Trophoblast cell (in vitro differentiated cells and primary cell): Measurements from ENCODE around the gene PRDX5.
A peak's percentile ranks its signal among the peaks of the same experiment; 100 is the strongest.

ENCODE experiments used
- DNase-seq, 2 donors: peaks; one replicate each; pipeline ENCODE4 v3.0.0-alpha.2; 2016
- H2AFZ ChIP-seq: 2 replicates; pipeline ENCODE4 v1.6.1; 2013; ENCODE audit warnings: low read length, moderate library complexity, mild to moderate bottlenecking; ENCODE audit not compliant: insufficient read depth, poor library complexity
- H2AK5ac ChIP-seq: 2 replicates; pipeline ENCODE4 v1.6.1; 2013; ENCODE audit warnings: mild to moderate bottlenecking, low read length
- H2BK120ac ChIP-seq: 2 replicates; pipeline ENCODE4 v1.6.1; 2013; ENCODE audit warnings: low read length, mild to moderate bottlenecking, moderate library complexity; ENCODE audit not compliant: insufficient read depth, poor library complexity
- H2BK12ac ChIP-seq: 2 replicates; pipeline ENCODE4 v1.6.1; 2013; ENCODE audit warnings: mild to moderate bottlenecking, low read length, moderate library complexity
- H2BK5ac ChIP-seq: 2 replicates; pipeline ENCODE4 v1.6.1; 2013; ENCODE audit warnings: low read length, low read depth, moderate library complexity, mild to moderate bottlenecking; ENCODE audit not compliant: poor library complexity
- H3K14ac ChIP-seq: 2 replicates; pipeline ENCODE4 v1.6.1; 2013; ENCODE audit warnings: mild to moderate bottlenecking, low read length
- H3K18ac ChIP-seq: 2 replicates; pipeline ENCODE4 v1.6.1; 2013; ENCODE audit warnings: mild to moderate bottlenecking, low read length
- H3K23ac ChIP-seq: 2 replicates; pipeline ENCODE4 v1.6.1; 2013; ENCODE audit warnings: low read length
- H3K27ac ChIP-seq: 2 replicates; pipeline ENCODE4 v1.5.1; 2013; ENCODE audit warnings: low read depth, mild to moderate bottlenecking, inconsistent platforms, low read length, moderate library complexity
- H3K27me3 ChIP-seq: 2 replicates; pipeline ENCODE4 v1.6.1; 2013; ENCODE audit warnings: inconsistent platforms, mild to moderate bottlenecking, low read length, moderate library complexity; ENCODE audit not compliant: insufficient read depth
- H3K36me3 ChIP-seq, 2 experiments: 1 replicate in 1 of 2; 2 replicates in 1 of 2; pipeline ENCODE4 v1.6.1; 2013; ENCODE audit warnings: low read length in 2 of 2, mild to moderate bottlenecking in 2 of 2, moderate library complexity in 1 of 2; ENCODE audit not compliant: insufficient read depth in 2 of 2, control insufficient read depth in 1 of 2
- H3K4ac ChIP-seq: 2 replicates; pipeline ENCODE4 v1.6.1; 2013; ENCODE audit warnings: low read depth, mild to moderate bottlenecking, low read length, moderate library complexity
- H3K4me1 ChIP-seq, 2 experiments: 1 replicate in 1 of 2; 2 replicates in 1 of 2; pipeline ENCODE4 v1.6.1; 2013; ENCODE audit warnings: low read length in 2 of 2, mild to moderate bottlenecking in 2 of 2, moderate library complexity in 1 of 2; ENCODE audit not compliant: insufficient read depth in 2 of 2, control insufficient read depth in 1 of 2
- H3K4me2 ChIP-seq: 2 replicates; pipeline ENCODE4 v1.6.1; 2013; ENCODE audit warnings: inconsistent platforms, mild to moderate bottlenecking, low read length, moderate library complexity
- H3K4me3 ChIP-seq: 2 replicates; pipeline ENCODE4 v1.5.1; 2013; ENCODE audit warnings: mild to moderate bottlenecking, low read depth, low read length, inconsistent platforms
- H3K79me1 ChIP-seq: one replicate; pipeline ENCODE4 v1.6.1; 2013; ENCODE audit warnings: low read length
- H3K79me2 ChIP-seq: 2 replicates; pipeline ENCODE4 v1.6.1; 2013; ENCODE audit warnings: low read length, mild to moderate bottlenecking; ENCODE audit not compliant: control insufficient read depth, insufficient read depth, poor library complexity
- H3K9ac ChIP-seq: 2 replicates; pipeline ENCODE4 v1.6.1; 2013; ENCODE audit warnings: mild to moderate bottlenecking, low read length
- H3K9me3 ChIP-seq: 2 replicates; pipeline ENCODE4 v1.6.1; 2013; ENCODE audit warnings: low read depth, mild to moderate bottlenecking, control low read depth, inconsistent platforms, low read length; ENCODE audit not compliant: insufficient read depth
- H4K12ac ChIP-seq: 2 replicates; pipeline ENCODE4 v1.6.1; 2013; ENCODE audit warnings: low read depth, mild to moderate bottlenecking, low read length, moderate library complexity
- H4K8ac ChIP-seq: 2 replicates; pipeline ENCODE4 v1.6.1; 2013; ENCODE audit warnings: low read depth, mild to moderate bottlenecking, low read length, moderate library complexity
- H4K91ac ChIP-seq: one replicate; pipeline ENCODE4 v1.6.1; 2013; ENCODE audit warnings: low read depth, mild to moderate bottlenecking, low read length, moderate library complexity
- WGBS: extraction: QIAGEN DNeasy Blood & Tissue Kit; methylation state at CpG from one replicate; pipeline ENCODE4 v1.1.7; 2013; ENCODE audit warnings: missing lambda C conversion rate; ENCODE audit not compliant: insufficient read length, insufficient coverage; ENCODE audit errors: extremely low coverage; 5-methylcytosine and 5-hydroxymethylcytosine counted together

Gene PRDX5

DNA sequence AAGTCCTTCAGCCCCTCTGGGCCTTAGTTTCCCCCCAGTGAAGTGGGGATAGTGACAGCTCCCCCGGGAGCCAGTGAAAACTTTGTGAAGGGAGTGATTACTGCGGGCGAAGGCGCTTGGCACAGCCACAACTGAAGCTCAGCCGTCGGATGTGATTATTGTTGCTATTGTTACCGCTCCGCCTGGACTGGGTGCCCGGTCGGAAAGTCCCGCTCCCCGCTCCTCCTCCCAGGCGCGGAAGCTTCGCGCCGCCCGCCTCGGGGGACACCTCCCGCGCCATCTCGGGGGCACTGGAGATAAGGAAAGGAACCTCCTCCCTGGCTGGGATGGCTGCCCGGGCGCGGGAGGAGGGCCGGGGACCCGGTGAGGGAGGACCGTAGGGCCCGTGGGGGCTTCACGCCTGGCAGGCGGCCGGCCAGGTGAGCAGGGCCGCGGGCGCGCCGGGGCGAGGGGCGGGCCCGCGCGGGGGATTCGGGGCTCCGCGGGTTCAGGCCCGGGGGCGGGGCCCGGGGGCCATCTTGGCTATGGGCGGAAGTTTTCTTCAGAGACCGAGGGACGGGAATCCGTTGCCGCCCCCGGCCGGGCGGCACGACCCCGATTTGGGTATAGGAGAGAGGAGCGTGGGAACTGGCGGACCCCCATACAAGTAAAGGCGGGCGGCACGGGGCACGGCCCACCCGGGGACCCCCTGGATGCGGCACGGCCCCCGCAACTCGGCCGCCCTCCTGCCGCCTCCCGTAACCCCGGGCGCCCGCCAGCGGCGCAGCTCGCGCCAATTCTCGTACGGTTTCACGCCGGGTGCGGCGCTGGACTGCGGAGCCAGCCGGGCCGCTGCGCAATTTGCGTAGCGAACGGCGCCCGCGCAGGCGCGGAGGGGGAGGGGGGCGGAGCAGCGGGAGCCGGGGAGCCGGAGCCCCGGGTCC, 32.7 kb upstream of the PRDX5 start, which contains the start of gene GPR137:
GPR137 (plus strand) TSS at position 887 of the 923 bp plus-strand sequence. CDS start 677 bp downstream, outside the sequence.
- Histone ChIP-seq H3K27ac (peak within 1 kb of the TSS; percentile 77), H3K23ac (no peak within 1 kb of the TSS), H4K8ac (peak within 1 kb of the TSS; percentile 81), H3K18ac (peak within 1 kb of the TSS; percentile 32), H3K79me1 (peaks cover 14% of the 10 kb centered on the region), H2AK5ac (peak within 1 kb of the TSS; percentile 77), H3K79me2 (peaks cover 7% of the 10 kb centered on the region), H4K91ac (peak within 1 kb of the TSS; percentile 76), H3K14ac (peak within 1 kb of the TSS; percentile 41), H3K27me3 (peaks cover 3% of the 10 kb centered on the region), H2AFZ (peak within 1 kb of the TSS; percentile 80), H3K4me2 (peak within 1 kb of the TSS; percentile 100), H3K4me3 (peak within 1 kb of the TSS; percentile 86), H3K4me1 (peaks cover 14 to 18% of the 10 kb centered on the region in 2 experiments), H3K36me3 (peaks cover 9 to 18% of the 10 kb centered on the region in 2 experiments), H4K12ac (peak within 1 kb of the TSS; percentile 49), H3K9me3 (peaks cover 2% of the 10 kb centered on the region), H3K4ac (peak within 1 kb of the TSS; percentile 46), H2BK12ac (no peak within 1 kb of the TSS), H3K9ac (peak within 1 kb of the TSS; percentile 86), H2BK5ac (peak within 1 kb of the TSS; percentile 63), H2BK120ac (peak within 1 kb of the TSS; percentile 59)
- WGBS, result no CpG with 5 or more reads among the region's 102 CpGs
- DNase-seq, result peak; percentile 67 to 81

DNA sequence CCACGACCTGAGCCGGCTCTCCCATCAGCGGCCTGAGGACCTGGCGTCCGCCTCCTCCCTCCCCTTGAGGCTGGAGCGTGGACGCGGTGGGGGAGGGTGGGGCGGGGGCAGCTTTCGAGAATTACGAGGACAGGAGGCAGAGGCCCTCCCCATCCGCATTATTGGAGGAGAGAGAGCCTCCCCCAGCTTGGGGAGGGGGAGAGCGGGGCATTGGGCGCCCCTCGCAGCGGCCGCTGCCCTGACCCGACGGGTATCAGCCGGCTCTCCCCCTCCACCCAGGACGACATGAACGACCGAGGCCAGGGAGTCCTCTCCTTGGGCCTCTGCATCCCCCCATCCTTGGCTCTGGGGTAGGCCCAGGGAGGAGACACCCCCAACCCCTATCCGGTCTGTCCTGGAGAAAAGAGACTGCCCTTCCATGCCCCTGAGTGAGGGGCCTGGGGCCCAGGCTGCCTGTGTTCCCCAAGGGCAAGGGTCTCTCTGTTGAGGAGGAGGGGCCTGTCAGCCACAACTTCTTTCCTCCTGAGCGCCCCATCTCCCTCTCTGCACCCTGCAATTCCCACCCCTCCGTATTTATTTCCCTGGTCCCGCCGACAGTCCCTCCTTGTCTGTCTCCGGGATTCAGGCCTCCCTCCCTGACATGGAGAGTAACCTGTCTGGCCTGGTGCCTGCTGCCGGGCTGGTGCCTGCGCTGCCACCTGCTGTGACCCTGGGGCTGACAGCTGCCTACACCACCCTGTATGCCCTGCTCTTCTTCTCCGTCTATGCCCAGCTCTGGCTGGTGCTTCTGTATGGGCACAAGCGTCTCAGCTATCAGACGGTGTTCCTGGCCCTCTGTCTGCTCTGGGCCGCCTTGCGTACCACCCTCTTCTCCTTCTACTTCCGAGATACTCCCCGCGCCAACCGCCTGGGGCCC, 31.8 kb upstream of the PRDX5 start:
- Histone ChIP-seq H3K4me2 (peak overlapping the region; percentile 100), H3K4me3 (peak overlapping the region; percentile 86), H2AFZ (peak overlapping the region; percentile 38), H3K9me3 (peaks cover 2% of the 10 kb centered on the region), H3K36me3 (peaks cover 9 to 18% of the 10 kb centered on the region in 2 experiments), H3K27me3 (peaks cover 8% of the 10 kb centered on the region), H3K27ac (no peak overlapping the region), H4K12ac (peak overlapping the region; percentile 49), H2BK120ac (peak overlapping the region; percentile 16), H3K9ac (peak overlapping the region; percentile 8), H3K4ac (peak overlapping the region; percentile 46), H4K8ac (peak overlapping the region; percentile 76), H3K23ac (no peak overlapping the region), H2AK5ac (peak overlapping the region; percentile 77), H3K79me1 (peaks cover 14% of the 10 kb centered on the region), H3K79me2 (peaks cover 7% of the 10 kb centered on the region), H2BK12ac (no peak overlapping the region), H3K4me1 (peaks cover 14 to 18% of the 10 kb centered on the region in 2 experiments), H3K18ac (peak overlapping the region; percentile 28), H3K14ac (peak overlapping the region; percentile 41), H4K91ac (peak overlapping the region; percentile 41), H2BK5ac (no peak overlapping the region)
- no peak for DNase-seq
- no CpG with 5 or more reads among the region's 40 CpGs for WGBS

GRCh38 chr11:64286801-64287159, 31.1 kb upstream of the PRDX5 start:
- peak overlapping the region; percentile 0 for H3K4me3 ChIP-seq
- no peak overlapping the region for H4K91ac ChIP-seq
- no peak overlapping the region for H4K12ac ChIP-seq
- peaks cover 7% of the 10 kb centered on the region for H3K79me2 ChIP-seq
- H3K9me3 ChIP-seq, result peaks cover 4% of the 10 kb centered on the region
- no CpG with 5 or more reads among the region's 9 CpGs for WGBS
- H3K79me1 ChIP-seq, result peaks cover 14% of the 10 kb centered on the region
- H3K27me3 ChIP-seq, result peaks cover 15% of the 10 kb centered on the region
- no peak overlapping the region for H3K18ac ChIP-seq
- no peak overlapping the region for H3K23ac ChIP-seq
- no peak overlapping the region for H3K27ac ChIP-seq
- peaks cover 14 to 21% of the 10 kb centered on the region in 2 experiments for H3K4me1 ChIP-seq
- H3K36me3 ChIP-seq, result peaks cover 9 to 16% of the 10 kb centered on the region in 2 experiments
- no peak overlapping the region for H2AFZ ChIP-seq
- no peak overlapping the region for H2BK120ac ChIP-seq
- no peak overlapping the region for H2BK5ac ChIP-seq
- no peak overlapping the region for H3K4ac ChIP-seq
- DNase-seq, result no peak
- H2AK5ac ChIP-seq, result no peak overlapping the region
- no peak overlapping the region for H3K9ac ChIP-seq
- H4K8ac ChIP-seq, result no peak overlapping the region
- H2BK12ac ChIP-seq, result no peak overlapping the region
- no peak overlapping the region for H3K4me2 ChIP-seq
- H3K14ac ChIP-seq, result no peak overlapping the region

- no peak overlapping the region for H2AFZ ChIP-seq
- H3K27me3 ChIP-seq, result peaks cover 25% of the 10 kb centered on the region
- no peak overlapping the region for H2BK120ac ChIP-seq
- DNase-seq, result no peak
- no peak overlapping the region for H4K91ac ChIP-seq
- H4K8ac ChIP-seq, result no peak overlapping the region
- H3K79me1 ChIP-seq, result peaks cover 14% of the 10 kb centered on the region
- H3K18ac ChIP-seq, result no peak overlapping the region
- H3K27ac ChIP-seq, result no peak overlapping the region
- WGBS, result no CpG with 5 or more reads among the region's 33 CpGs
- H4K12ac ChIP-seq, result no peak overlapping the region
- no peak overlapping the region for H3K4me3 ChIP-seq
- H3K4ac ChIP-seq, result no peak overlapping the region
- H3K23ac ChIP-seq, result no peak overlapping the region
- H2AK5ac ChIP-seq, result no peak overlapping the region
- no peak overlapping the region for H3K4me2 ChIP-seq
- no peak overlapping the region for H3K9ac ChIP-seq
- no peak overlapping the region for H3K14ac ChIP-seq
- H3K79me2 ChIP-seq, result peaks cover 7% of the 10 kb centered on the region
- H2BK5ac ChIP-seq, result no peak overlapping the region
- H3K4me1 ChIP-seq, result peaks cover 16 to 24% of the 10 kb centered on the region in 2 experiments
- H3K9me3 ChIP-seq, result peaks cover 5% of the 10 kb centered on the region
- peaks cover 6 to 11% of the 10 kb centered on the region in 2 experiments for H3K36me3 ChIP-seq
- no peak overlapping the region for H2BK12ac ChIP-seq
Observed at GRCh38 chr11:64287676-64288352, 30.1 kb upstream of the PRDX5 start.
